ENCODE results near the gene CDH1. TPM values are rescaled to one million over a fixed set of nuclear protein-coding genes. Genes with fewer than 3 reads are reported as not detected.

CDH1 gene
- polyA plus RNA-seq, 3 donors = 0.05 to 0.13 TPM; not detected in 1

DNA sequence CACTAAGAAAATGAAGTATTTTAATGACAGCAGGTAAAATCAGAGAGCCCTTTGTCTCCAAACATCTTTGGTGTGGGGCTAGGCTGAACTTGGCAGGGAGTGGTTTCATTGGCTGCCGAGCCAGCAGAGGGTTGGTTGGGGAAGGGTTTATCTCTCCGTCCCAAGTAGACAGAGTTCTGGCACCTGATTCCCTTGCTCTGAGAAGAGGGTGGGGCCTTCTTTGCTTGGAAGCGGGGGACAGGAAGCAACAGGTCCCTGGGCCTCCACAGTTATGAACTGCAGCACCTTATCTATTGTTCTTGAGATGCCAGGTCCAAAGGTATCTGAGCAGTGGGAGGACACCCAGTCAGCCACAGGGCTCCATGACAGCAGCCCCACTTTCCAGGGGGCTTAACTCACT, 12.3 kb upstream of the CDH1 start:
- TF ChIP-seq, protein P1, sequence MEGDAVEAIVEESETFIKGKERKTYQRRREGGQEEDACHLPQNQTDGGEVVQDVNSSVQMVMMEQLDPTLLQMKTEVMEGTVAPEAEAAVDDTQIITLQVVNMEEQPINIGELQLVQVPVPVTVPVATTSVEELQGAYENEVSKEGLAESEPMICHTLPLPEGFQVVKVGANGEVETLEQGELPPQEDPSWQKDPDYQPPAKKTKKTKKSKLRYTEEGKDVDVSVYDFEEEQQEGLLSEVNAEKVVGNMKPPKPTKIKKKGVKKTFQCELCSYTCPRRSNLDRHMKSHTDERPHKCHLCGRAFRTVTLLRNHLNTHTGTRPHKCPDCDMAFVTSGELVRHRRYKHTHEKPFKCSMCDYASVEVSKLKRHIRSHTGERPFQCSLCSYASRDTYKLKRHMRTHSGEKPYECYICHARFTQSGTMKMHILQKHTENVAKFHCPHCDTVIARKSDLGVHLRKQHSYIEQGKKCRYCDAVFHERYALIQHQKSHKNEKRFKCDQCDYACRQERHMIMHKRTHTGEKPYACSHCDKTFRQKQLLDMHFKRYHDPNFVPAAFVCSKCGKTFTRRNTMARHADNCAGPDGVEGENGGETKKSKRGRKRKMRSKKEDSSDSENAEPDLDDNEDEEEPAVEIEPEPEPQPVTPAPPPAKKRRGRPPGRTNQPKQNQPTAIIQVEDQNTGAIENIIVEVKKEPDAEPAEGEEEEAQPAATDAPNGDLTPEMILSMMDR (IDR thresholded peaks at IDR 0.05) = no peak
- no peaks in the 10 kb centered on the region for H4K20me1 ChIP-seq (ENCODE audit: insufficient read depth, low read length)
- Mint-ChIP-seq H3K4me3 (no peak overlapping the region), H3K27ac (peak overlapping the region in 1 of 7 donors; percentile 58), H3K36me3 (no peaks in the 10 kb centered on the region), H3K9me3 (peaks cover 0 to 3% (median 0%) of the 10 kb centered on the region in 7 donors), H3K4me1 (no peaks in the 10 kb centered on the region), H3K27me3 (ENCODE audit: low read depth in 3 of 3) (peaks cover 7 to 11% (median 9%) of the 10 kb centered on the region in 3 donors)
- no peak overlapping the region for H3K4me2 ChIP-seq (replicated peaks; ENCODE audit: extremely low read depth, low read length, poor library complexity, severe bottlenecking)
- H3K9ac ChIP-seq (ENCODE audit: insufficient read depth, low read length, poor library complexity, severe bottlenecking) = no peak overlapping the region
- WGBS (ENCODE audit: insufficient coverage) = 40% methylated on average over 1 of the region's 3 CpGs
- H3K36me3 ChIP-seq (replicated peaks in 1 of 2; ENCODE audit: control insufficient read depth in 1 of 2, insufficient read depth in 2 of 2, low read length in 2 of 2) = no peaks in the 10 kb centered on the region
- no peaks in the 10 kb centered on the region for H3K4me1 ChIP-seq (ENCODE audit: control insufficient read depth in 1 of 2, insufficient read depth in 2 of 2, low read length in 2 of 2)
- H3K27ac ChIP-seq (ENCODE audit: low read depth in 1 of 2, low read length in 2 of 2) = no peak overlapping the region
- no peaks in the 10 kb centered on the region for H3K79me2 ChIP-seq (ENCODE audit: insufficient read depth, low read length)
- H3K9me3 ChIP-seq (replicated peaks in 1 of 2; ENCODE audit: control insufficient read depth in 1 of 2, insufficient read depth in 1 of 2, low read length in 2 of 2) = no peaks in the 10 kb centered on the region
- no peak overlapping the region for H3K4me3 ChIP-seq (replicated peaks in 1 of 3; ENCODE audit: low read depth in 2 of 3, low read length in 3 of 3)
- intact Hi-C loops (cut with micrococcal nuclease) = no loop called here
- no peaks in the 10 kb centered on the region for H3K27me3 ChIP-seq (ENCODE audit: control insufficient read depth in 2 of 2, insufficient read depth in 2 of 2, low read length in 2 of 2)
- DNase-seq = no peak
- H2AFZ ChIP-seq (ENCODE audit: insufficient read depth, low read depth, low read length, poor library complexity, severe bottlenecking) = no peak overlapping the region

DNA sequence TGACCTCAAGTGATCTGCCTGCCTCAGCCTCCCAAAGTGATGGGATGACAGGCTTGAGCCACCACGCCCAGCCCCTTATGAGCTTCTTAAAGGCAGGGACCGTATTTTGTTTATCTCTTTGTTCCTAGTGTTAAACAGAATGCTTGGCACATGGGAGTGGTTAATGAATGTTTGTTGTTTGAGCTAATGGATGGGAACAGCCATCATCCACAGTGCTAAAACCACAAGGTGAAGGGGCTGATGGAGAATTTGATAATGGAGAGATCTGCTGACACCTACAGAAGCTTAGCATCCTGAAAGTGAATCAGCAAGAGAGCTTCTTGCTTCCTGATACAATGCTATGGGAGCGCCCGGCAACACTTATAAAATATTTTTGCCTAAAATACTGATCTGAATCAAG, 8.6 kb upstream of the CDH1 start:
- Mint-ChIP-seq H3K27ac (no peak overlapping the region), H3K9me3 (no peaks in the 10 kb centered on the region), H3K36me3 (no peaks in the 10 kb centered on the region), H3K27me3 (ENCODE audit: low read depth in 3 of 3) (peaks cover 15 to 23% (median 18%) of the 10 kb centered on the region in 3 donors), H3K4me3 (peak overlapping the region in 1 of 2 donors; percentile 30), H3K4me1 (peaks cover 2% of the 10 kb centered on the region)
- no peaks in the 10 kb centered on the region for H3K36me3 ChIP-seq (replicated peaks in 1 of 2; ENCODE audit: control insufficient read depth in 1 of 2, insufficient read depth in 2 of 2, low read length in 2 of 2)
- H3K9me3 ChIP-seq (replicated peaks in 1 of 2; ENCODE audit: control insufficient read depth in 1 of 2, insufficient read depth in 1 of 2, low read length in 2 of 2) = no peaks in the 10 kb centered on the region
- no peaks in the 10 kb centered on the region for H4K20me1 ChIP-seq (ENCODE audit: insufficient read depth, low read length)
- H3K4me3 ChIP-seq (replicated peaks in 1 of 3; ENCODE audit: low read depth in 2 of 3, low read length in 3 of 3) = no peak overlapping the region
- H3K4me2 ChIP-seq (replicated peaks; ENCODE audit: extremely low read depth, low read length, poor library complexity, severe bottlenecking) = no peak overlapping the region
- TF ChIP-seq, protein P1 (IDR thresholded peaks at IDR 0.05) = no peak
- no peak overlapping the region for H3K27ac ChIP-seq (ENCODE audit: low read depth in 1 of 2, low read length in 2 of 2)
- H3K4me1 ChIP-seq (ENCODE audit: control insufficient read depth in 1 of 2, insufficient read depth in 2 of 2, low read length in 2 of 2) = no peaks in the 10 kb centered on the region
- H3K9ac ChIP-seq (ENCODE audit: insufficient read depth, low read length, poor library complexity, severe bottlenecking) = no peak overlapping the region
- 70% methylated on average over 2 of the region's 4 CpGs for WGBS (ENCODE audit: insufficient coverage)
- DNase-seq = no peak
- intact Hi-C loops (cut with micrococcal nuclease) = no loop called here
- no peak overlapping the region for H2AFZ ChIP-seq (ENCODE audit: insufficient read depth, low read depth, low read length, poor library complexity, severe bottlenecking)
- H3K79me2 ChIP-seq (ENCODE audit: insufficient read depth, low read length) = no peaks in the 10 kb centered on the region
- no peaks in the 10 kb centered on the region for H3K27me3 ChIP-seq (ENCODE audit: control insufficient read depth in 2 of 2, insufficient read depth in 2 of 2, low read length in 2 of 2)
